Myometrial cell (primary cell): ENCODE measurements around the gene RBM33. TPM values are rescaled to one million over a fixed set of nuclear protein-coding genes. Genes with fewer than 3 reads are reported as not detected.

Source experiments
- total RNA-seq: library from RNA; depleted of rRNA; stranded (reverse); fragments of >200 nt; gene quantifications from 2 replicates; pipeline ENCODE4 v1.2.3, GENCODE V29; 2015

Gene RBM33
- total RNA-seq, result 6.1 and 13.8 TPM in 2 replicates

GRCh38 chr7:155644178-155644970, at the start of gene RBM33:
Gene RBM33 (plus strand): TSS chr7:155644661. CDS start chr7:155644877, 216 bp downstream.

GRCh38 chr7:155811895-155812761, 167.7 kb downstream of the RBM33 start, which contains the start of gene SHH:
Gene SHH (minus strand): TSS chr7:155812463. CDS start chr7:155812122, 341 bp downstream.

Other genes with a start within 250 kb of the RBM33 start
- gene EN2, start 186.5 kb upstream of the RBM33 start, total RNA-seq, result not detected in 2 replicates
- not detected in 2 replicates for gene CNPY1, start 98.1 kb upstream of the RBM33 start, total RNA-seq
- not detected in 2 replicates for gene SHH, start 167.8 kb downstream of the RBM33 start, total RNA-seq